SHP77 (cell line): ENCODE results near the gene DPM1.

Experiments
- DNase-seq, 2 experiments: peaks; one replicate each; lab custom pipeline; 2025; lab: John Stamatoyannopoulos, UW

Gene DPM1

DNA sequence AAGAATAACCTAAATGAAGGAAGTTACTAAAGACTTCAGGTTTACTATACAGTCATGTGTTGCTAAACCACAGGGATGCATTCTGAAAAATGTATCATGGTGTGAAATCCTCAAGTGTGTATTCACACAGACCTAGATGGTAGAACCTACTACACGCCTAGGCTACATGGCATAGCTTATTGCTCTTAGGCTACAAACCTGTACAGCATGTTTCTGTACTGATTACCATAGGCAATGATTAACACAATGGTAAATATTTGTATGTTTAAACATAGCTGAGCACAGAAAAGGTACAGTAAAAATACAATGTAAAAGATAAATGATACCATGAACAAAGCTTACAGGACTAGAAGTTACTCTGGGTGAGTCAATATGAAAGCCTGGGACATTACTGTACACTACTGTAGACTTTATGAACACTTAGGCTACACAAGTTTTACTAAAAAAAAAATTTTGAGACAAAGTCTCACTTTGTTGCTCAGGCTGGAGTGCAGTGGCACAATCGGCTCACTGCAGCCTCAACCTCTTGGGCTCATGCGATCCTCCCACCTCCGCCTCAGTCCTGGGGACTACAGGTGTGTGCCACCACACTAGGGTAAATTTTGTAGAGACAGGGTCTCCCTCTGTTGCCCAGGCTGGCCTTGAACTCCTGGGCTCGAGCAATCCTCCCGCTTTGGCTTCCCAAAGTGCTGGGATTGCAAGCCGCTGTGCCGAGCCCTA is 63.1 kb downstream of the DPM1 start:
- DNase-seq, result no peak

DNA sequence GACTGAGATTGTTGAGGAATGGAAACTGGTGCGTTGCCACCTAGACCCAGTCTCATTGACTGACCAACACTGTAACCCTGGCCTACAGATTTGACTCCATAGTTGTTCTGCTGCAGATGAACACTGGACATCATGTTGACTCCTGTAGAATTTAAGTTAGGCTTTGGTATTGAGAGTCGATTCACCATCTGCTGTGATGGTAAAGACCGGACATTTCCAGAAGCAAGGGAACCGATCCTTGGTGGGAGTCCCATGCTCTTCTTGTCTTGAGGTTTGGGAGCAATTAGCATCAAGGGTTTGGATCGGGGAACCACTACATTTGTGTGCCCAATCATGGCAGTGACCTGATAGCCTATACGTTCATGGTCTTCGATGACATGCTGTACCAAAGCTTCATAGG is 64.7 kb downstream of the DPM1 start:
- DNase-seq, result no peak

DNA sequence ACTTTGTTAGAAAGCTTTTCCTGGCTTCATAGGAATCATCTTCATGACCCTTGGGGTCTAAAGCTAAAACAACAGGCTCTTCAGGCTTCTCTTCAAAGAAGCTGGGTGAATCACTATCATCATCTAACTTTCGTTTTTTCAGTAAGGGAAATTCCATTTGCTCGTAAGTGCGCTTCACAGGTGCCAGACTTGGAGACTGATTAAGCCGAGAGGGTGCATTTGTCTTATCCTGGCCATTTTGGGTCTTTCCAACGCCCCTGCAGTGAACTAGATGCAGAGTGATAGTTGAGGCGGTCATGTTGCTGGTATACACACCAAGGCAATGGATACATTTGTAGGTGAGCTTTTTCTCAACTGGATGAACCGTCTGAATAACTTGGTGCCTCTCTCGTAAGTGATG is 65.9 kb downstream of the DPM1 start:
- no peak for DNase-seq

DNA sequence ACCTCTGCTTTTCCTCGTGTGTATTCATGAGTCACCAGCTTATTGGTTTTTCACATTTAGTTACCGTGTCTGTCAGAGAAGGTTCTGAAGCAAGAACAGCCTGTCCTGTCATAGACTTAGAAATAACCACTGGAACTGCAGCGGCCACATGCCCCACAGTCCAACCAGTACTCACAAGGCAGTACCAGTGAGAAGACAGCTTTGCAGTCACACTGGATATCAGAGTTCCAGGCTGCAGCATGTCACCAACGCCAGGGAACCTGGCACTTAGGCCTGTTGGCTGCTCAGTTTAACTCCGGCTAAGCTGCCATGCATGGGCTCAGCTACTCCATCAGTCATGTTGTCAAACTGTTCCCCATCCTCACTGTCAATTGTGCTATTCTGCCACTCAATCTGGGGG is 67.2 kb downstream of the DPM1 start:
- DNase-seq, result no peak

DNA sequence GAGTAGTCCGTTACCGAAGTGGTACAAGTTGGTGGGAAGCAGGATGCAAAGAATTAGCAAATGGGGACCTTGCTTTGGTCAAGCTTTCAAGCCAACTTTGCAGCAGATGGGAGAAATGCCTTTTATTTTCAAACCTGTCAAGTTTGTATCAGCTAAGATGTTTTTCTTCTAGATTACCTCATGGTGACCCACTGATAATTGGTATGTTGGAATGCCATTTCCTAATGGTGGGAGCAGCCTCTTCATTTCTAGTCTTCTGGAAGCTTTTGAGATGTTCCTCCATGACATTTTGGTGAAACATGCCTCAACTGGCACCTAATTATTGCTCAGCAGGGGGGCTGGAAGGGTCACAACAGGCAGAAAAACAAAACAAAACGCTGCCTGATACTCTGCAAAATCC is 70.8 kb downstream of the DPM1 start:
- no peak for DNase-seq

DNA sequence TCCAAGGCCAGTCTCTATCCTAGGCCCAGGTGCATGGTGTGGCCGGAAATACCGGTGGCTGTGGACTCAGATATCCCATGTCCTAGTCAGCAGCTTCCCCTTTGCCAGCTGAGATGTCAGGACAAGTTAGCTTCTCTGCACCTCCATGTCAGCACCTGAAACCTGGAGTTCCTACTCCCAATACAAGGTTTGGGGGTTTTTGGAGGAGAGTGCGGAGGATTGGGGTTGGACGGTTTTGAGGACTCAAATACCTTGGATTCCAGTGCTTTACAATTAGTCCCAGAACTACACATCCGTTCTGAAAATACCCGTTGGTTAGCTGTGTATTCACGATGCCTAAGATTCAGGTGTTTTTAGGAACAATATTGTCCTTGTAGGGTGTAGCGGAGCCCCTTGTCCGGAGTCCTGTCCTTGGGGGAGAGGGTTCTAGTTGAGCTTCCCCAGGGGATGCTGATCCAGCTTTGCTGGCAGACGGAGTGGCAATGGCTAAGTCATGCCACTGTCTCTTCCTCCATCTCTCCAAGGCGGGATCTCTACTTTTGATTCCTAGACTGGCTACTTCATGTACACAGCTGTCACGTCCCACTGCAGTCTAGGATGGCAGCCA is 72.0 kb downstream of the DPM1 start:
- no peak for DNase-seq

DNA sequence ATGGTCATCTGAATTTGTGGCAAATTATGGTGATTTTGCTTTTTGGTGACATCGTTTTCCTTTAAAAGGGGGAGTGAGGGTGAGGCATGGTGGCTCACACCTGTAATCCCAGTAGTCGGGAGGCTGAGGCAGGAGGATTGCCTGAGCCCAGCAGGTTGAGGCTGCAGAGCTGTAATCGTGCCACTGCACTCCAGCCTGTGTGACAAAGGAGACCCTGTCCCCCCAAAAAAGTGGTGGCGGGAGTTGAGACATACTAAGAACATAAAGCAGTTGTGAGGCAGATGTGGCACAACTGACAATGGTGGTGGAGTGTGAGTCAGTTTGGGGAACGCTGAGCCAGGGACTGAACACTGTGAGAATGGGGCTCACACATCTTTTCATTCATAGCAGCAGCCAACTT is 72.6 kb downstream of the DPM1 start:
- DNase-seq, result no peak

DNA sequence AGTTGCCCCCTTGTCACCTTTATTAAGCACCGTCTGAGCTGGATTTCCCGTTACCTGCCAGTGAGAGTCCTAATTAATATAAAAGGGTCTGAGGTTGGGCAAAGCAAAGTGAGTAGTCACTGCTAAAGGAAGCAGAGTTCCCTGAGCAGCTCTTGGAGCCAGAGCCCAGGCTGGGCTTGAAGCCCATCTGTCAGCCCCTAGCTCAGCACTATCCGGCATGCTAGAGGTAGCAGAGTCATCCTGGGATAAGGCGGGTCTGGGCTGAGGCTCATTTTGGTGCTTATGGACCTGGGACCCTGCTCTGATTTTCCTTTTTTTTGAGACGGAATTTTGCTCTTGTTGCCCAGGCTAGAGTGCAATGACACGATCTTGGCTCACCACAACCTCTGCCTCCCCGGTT is 73.3 kb downstream of the DPM1 start:
- no peak for DNase-seq
